ENCODE results near the gene SIGLEC6.

The SIGLEC6 gene

DNA sequence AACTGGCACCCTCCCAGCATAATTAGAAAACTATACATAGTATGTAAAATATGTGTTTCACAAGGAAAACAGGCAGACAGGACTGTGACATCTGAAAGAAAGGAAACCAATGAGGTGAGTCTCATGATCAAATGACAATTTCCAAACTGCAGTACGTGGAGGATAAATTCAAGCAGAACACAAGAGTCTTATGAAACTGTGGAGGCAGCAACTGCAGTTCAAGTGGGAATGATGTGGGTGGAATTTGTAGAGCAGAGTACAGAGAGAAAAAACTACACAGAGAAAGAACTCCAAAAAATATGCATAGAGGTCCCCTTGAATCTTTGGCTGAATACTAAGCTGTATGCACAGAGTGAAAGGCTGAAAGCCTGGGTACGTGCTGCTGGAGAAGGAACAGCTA, 9.7 kb downstream of the SIGLEC6 start:
- no peak overlapping the region for H3K4me3 ChIP-seq (ENCODE audit: low read depth, low read length)
- TF ChIP-seq, protein P1, sequence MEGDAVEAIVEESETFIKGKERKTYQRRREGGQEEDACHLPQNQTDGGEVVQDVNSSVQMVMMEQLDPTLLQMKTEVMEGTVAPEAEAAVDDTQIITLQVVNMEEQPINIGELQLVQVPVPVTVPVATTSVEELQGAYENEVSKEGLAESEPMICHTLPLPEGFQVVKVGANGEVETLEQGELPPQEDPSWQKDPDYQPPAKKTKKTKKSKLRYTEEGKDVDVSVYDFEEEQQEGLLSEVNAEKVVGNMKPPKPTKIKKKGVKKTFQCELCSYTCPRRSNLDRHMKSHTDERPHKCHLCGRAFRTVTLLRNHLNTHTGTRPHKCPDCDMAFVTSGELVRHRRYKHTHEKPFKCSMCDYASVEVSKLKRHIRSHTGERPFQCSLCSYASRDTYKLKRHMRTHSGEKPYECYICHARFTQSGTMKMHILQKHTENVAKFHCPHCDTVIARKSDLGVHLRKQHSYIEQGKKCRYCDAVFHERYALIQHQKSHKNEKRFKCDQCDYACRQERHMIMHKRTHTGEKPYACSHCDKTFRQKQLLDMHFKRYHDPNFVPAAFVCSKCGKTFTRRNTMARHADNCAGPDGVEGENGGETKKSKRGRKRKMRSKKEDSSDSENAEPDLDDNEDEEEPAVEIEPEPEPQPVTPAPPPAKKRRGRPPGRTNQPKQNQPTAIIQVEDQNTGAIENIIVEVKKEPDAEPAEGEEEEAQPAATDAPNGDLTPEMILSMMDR (IDR thresholded peaks at IDR 0.05; ENCODE audit: low read depth, low read length), result no peak

DNA sequence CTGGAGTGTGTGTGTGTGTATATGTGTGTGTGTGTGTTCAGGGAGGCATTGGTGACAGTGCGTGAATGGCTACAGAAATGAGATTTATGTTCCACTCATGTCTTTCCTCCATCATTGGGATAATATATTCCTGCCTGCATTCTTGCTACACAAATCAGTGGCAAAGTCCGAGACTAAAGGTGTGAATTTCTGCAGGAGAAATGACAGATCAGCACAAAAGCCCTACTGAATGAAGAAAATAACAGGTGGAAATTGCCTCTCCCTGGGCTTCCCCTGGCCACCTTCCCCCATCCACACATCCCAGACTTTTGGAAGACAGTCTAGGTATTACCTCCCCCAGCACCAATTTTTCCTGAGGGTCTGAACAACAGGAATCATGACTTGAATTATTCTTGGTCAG, 10.1 kb downstream of the SIGLEC6 start:
- TF ChIP-seq, protein P1 (IDR thresholded peaks at IDR 0.05; ENCODE audit: low read depth, low read length), result no peak
- H3K4me3 ChIP-seq (ENCODE audit: low read depth, low read length), result no peak overlapping the region

DNA sequence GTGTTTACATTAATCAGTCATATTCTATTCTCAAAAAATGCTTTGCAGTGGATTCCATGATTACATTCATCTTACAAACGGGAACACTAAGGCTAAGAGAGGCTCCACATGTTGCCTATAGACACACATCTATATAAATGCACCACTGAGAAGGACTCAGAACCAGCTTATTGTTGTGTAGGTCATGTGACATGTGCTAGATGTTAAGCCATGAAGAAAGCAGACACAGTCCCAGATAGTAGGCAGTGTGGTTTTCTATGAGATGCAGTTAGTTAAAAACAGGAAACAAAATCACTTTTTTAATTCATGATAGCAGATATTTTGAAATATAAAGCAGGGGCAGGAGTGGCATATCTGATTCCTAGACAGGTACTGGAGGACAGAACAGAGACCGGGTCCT, 10.7 kb downstream of the SIGLEC6 start:
- TF ChIP-seq, protein P1 (IDR thresholded peaks at IDR 0.05; ENCODE audit: low read depth, low read length), result no peak
- no peak overlapping the region for H3K4me3 ChIP-seq (ENCODE audit: low read depth, low read length)

DNA sequence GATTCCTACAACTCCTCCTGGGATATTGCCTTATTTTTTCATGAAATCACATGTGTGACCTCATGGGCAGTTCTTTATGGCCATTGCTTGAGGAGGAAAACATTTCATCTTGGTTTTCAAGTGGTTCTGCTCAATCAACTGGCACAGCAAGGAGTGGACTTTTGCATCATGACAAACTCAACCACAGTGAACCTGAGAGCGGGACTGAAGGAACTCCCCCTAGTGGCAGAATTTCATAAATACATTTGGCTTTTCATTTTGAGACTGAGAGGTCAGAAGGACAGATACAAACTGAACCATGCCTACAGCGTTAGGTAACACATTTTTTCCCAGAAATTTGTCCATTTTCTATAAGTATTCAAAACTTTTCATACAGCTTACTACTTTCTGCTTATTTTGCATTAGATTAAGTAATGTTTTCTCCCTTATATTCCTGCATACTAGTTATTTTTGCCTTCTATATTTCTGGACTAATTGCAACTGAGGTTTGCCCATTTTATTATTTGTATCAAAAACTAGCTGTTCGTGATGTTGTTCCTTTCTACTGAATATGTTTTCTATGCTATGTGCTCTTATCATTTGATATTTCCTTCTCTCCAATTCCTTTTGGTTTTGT, 16.5 kb downstream of the SIGLEC6 start:
- TF ChIP-seq, protein P1 (IDR thresholded peaks at IDR 0.05; ENCODE audit: low read depth, low read length), result peak; percentile 72
- H3K4me3 ChIP-seq (ENCODE audit: low read depth, low read length), result no peak overlapping the region

DNA sequence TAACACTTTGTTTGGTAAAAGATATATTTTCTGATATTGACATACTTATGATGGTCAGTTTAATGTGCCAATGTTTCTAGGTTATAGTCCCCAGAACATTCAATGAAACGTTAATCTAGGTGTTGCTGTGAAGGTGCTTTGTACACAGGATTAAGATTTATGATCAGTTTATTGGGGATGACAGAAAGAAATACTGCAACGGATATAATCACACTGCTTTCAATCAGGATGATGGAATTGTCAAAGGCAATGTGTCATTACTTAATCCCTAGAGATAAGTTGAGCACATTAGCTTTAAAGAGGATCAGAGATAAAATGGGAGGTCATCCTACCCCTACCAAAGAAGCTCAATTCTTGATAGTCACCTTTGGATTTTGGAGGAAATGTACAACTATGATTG, 17.5 kb downstream of the SIGLEC6 start:
- TF ChIP-seq, protein P1 (IDR thresholded peaks at IDR 0.05; ENCODE audit: low read depth, low read length), result no peak
- H3K4me3 ChIP-seq (ENCODE audit: low read depth, low read length), result no peak overlapping the region

DNA sequence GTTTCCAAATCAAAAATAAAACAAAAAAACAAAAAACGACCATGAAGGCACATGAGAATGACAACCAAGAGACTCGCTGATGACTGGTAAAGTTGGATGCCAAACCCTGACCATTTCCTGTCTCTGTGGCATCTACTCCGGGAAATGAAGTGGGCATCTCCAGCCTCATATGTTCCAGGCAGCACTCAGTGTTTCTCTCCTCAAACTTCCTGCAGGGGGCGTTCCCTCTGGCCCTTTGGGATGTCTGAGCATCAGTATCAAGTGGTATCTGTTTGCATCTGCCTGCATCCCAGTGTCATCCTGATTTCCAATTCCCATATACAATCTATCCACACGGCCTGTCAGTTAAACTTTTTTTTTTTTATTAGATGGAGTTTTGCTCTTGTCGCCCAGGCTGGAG, 20.1 kb downstream of the SIGLEC6 start:
- TF ChIP-seq, protein P1 (IDR thresholded peaks at IDR 0.05; ENCODE audit: low read depth, low read length), result no peak
- no peak overlapping the region for H3K4me3 ChIP-seq (ENCODE audit: low read depth, low read length)

DNA sequence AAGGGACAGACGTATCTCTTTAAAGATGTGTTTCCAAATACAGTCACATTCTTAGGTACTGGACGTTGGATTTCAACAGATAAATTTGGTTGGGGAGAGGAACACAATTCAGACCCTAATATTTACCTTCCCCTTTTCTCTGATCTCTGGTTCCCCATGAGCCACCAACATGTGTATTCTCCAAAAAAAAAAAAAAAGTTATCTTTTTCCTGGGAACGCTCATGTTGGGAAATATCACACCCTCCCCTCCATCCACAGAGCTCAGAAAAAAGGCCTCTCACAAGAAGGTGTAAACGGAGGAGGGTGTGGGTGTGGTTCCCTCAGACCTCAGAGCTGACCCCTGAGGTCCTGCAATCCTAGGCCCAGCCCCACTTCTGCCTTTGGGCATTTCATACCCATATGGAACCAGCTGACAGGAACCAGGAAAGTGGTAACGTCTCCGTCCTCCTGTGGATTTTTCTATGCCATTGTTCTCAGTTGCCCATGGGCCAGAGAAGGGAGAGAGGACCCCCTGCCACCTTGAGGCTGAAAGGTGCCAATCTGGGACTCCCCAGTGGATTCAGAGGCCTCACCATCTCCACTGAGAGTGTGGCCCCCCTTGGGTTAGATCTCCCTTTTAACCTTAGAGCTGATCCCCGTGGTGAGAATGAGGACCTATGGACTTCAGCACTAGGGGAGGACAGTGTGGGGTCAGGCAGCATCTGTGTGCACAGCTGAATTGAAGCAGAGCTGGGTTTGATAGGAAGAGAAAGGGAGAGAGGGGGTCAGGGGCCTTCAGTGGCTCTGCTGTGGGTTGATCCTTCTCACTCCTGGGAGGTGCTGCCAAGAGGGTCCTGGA, 21.4 kb downstream of the SIGLEC6 start:
- TF ChIP-seq, protein P1 (IDR thresholded peaks at IDR 0.05; ENCODE audit: low read depth, low read length), result no peak
- no peak overlapping the region for H3K4me3 ChIP-seq (ENCODE audit: low read depth, low read length)

All from WI38 (cell line).